ENCODE measurements around the gene PPP2R5C.

Gene PPP2R5C

DNA sequence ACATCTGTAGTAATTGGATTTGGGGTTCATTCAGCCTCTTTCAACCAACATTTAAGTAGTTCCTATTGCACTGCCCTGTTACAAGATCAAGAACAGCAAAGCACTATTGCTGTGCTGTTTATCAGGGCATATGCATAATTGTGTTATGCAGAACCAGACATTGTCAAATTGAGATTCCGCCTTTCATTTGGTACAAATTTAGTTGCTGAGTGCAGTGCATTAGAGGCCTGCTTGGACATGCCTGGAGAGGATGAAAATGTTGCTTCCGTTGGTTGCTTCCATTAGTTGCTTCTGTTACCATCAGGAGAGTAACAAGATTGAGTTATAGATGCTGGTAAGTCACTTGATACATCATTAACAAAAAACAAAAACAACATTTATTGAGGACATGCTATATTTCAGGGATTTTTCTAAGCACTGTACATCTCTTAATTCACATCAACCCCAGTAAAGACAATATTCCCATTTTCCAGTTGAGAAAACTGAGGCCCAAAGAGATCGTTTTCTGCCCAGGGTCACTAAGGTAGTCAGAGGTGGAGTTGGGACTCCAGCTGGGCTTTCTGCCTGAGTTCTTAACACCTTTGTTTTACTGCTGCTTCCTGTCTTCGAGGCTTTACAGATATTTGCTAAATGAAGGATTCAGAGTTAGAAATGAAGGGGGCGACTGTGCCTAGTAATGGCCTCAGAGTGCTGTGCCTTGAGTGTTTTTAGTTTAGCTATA, 79.3 kb downstream of the PPP2R5C start:
- DNase-seq (ENCODE audit: low read depth), result no peak

DNA sequence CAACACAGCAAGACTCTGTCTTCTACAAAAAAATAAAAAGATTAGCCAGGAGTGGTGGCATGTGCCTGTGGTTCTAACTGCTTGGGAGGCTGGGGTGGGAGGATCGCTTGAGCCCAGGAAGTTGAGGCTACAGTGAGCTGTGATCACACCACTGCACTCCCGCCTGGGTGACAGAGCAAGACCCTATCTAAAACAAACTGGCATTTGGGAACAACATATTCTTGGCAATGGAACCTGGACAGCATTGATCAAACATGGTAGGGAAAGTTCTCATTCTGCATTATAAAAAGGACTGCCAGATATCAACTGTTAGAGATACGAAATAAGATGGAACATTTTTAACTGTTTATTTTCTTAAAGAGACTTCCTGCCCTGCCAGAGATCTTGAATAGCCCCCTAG, 81.5 kb downstream of the PPP2R5C start:
- no peak for DNase-seq (ENCODE audit: low read depth)

DNA sequence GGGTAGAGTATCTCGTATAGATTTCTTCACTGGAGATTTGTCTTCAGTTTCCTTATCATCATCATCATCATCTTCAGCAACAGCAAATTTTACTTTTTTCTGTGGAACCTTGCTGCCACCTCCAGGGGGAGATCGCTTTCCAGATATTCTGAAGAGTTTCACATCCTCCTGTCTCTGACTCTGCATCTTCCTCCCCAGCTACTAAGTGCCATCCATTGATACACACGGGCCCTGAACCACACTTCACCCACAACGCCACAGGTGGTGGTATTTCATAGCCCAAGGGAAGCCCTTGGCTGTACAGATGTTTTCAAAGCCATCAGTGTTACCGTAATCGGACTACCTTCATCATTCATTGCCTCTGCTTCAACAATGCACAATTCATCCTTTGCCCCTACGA, 82.2 kb downstream of the PPP2R5C start:
- no peak for DNase-seq (ENCODE audit: low read depth)

DNA sequence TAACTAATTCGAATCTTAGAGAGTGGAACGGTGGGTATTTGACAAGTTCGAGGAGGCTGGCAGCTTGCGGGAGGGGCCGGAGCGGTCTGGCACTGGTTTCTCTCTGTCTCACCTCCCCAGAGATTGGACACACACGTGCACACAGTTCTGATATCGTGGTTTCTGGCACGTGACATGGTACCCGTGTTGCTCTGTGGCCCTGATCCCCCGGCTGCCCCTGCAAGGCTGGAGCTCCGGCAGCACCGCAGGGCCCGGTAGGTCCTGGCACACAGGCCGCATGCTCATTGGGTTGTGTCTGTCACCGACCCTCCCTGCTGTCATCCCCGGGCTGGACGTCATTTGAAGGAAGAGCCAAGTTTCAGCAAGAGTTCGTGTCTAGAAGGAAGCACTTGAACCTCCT, 82.7 kb downstream of the PPP2R5C start:
- no peak for DNase-seq (ENCODE audit: low read depth)

DNA sequence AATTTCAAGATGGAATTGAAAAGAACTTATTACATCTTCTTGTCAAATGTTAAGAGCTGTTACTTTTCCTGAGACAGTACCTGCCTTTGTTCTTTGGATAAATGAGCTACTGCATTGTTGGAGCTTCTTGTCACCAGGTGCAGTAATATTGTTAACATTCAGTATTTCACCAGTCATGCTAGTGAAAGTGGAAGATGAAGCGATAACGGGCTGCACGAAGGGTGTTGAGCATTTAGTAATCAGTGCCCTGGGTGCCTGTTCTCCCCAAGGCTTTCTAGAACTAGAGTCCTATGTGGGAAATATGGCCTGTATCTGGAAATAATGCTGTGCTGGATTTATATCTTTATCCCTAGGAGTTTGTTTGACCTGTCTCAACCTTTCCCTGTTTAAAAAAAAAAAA, 83.2 kb downstream of the PPP2R5C start:
- no peak for DNase-seq (ENCODE audit: low read depth)

DNA sequence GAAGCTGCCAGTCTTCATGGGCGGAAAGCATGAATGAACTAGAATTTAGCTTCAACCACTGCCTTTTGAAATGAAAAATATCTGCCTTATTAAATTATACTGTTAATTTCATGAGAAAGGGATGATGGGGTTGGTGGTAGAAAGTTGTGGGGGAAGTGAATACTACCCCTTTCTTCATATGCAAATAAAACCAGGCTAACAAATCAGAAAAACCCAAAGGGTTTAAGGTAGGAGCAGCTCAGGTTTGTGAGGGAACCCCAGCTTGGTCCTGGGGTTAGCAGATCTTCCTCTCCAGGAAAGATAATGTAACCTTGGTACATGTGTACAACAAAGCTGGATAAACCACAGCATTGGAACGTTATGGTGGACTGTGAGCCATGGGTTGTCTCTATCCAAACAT, 84.0 kb downstream of the PPP2R5C start:
- no peak for DNase-seq (ENCODE audit: low read depth)

DNA sequence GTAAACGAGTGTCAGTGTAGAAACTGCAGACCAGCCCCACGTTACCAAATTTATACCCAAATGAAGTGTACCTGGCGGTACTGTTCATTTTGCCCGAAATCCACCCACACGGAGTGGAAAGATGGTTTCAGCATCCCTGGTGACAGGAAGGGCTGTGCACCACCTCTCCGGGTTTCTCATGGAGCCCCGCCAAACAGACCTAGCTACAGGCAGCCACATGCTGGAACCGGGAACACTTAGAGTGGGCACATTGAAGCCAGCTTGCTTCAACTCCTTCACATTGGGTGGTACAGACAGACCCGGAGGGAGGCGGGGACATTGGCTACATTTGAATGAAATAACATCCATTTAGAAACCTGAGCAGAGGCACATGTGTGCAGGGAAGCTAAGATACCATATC, 84.4 kb downstream of the PPP2R5C start:
- no peak for DNase-seq (ENCODE audit: low read depth)

DNA sequence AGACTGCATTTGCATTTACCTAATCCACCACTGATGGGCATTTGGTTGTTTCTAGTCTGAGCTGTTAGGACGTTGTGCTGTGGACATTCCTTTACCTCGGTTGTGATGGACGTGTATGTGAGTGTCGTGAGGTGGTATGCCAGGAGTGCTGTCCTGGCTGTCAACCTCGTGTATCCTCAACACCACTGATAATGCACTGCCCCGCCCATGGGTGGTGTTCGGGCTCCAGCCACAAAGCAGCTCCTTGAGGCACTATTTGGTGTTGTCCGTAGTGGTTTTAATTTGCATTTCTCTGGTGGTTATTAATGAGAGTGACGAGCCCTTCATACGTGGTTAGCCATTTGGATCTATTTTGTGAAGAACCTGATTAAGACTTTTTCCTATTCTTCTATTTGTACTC, 87.6 kb downstream of the PPP2R5C start:
- DNase-seq (ENCODE audit: low read depth), result no peak

DNA sequence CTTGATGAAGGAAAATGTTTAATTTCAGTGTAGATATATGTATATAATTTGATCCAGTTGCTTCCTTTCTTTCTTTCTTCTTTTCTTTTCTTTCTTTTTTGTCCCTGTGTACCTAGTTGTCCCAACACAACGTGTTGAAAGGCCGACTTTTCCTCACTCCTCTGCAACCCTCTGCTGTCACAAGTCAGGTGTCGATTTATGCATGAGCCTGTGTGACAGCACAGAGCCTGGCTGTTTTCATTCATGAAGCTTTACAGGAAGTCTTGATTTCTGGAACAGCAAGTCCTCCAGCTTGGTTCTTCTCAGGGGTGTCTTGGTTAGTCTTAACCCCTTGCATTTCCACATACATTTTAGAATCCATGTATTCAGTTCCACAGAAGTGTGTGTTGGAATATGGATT, 88.1 kb downstream of the PPP2R5C start:
- no peak for DNase-seq (ENCODE audit: low read depth)

DNA sequence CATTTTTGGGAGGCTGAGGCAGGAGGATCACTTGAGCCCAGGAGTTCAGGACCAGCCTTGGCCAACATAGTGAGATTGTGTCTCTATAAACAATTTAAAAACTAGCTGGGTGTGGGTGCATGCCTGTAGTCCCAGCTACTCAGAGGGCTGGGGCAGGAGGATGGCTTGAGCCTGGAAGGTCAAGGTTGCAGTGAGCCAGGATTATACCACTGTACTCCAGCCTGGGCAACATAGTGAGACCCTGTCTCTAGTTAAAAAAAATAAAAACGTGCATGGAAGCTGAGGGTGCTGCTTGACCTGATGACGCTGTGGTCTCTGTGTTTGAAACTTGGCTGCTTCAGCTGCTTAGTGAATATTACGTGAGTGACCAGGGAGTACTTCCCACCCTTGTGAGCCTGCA, 89.7 kb downstream of the PPP2R5C start:
- DNase-seq (ENCODE audit: low read depth), result no peak

DNA sequence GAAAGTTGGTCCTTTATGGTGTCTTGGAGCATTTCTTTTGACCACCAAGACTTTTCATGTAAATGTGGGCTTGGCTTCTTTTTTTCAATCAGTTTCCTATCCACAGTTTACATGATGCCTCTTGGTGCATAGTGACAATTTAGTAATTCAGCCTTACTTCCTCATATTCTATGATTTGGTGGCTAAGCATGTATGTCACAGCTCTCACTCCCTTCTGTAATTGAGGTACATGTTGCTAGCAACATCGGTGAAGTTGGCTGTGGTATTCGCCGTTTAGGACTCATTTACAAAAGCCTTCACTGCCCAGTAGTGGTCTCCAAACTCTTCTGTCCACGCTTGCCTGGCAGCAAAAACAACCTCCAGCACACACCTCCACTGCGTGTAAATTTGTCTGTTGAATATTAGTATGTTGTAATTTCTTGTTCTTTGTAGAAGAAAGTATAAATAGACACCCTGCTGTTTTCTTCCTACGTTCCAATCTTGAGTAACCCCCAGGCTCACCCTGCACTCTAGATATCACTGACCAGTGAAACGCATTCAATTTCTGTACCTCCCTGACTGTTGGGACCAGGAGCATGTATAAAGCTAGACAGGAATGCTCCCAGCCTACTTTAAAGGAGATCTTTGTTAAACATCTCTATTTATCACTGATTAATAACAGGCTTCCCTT, 90.4 kb downstream of the PPP2R5C start:
- DNase-seq (ENCODE audit: low read depth), result no peak

DNA sequence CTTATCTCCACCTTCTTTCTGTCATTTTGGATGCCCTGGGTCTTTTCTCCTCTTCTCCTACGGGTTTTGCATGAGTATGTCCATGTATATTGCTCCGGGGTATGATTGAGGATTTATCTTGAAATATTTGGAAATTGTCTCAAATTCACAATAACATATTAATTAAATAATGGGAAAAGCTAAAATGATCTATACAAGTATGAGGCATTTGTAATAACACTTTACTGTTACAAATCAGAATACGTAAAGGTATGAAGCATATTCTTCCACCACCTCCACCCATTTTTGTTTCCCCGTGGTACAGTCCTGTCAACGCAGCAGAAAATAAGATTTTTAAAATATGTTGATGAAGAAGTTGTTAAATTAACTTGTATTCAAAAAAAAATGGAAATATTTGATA, 91.3 kb downstream of the PPP2R5C start:
- no peak for DNase-seq (ENCODE audit: low read depth)

DNA sequence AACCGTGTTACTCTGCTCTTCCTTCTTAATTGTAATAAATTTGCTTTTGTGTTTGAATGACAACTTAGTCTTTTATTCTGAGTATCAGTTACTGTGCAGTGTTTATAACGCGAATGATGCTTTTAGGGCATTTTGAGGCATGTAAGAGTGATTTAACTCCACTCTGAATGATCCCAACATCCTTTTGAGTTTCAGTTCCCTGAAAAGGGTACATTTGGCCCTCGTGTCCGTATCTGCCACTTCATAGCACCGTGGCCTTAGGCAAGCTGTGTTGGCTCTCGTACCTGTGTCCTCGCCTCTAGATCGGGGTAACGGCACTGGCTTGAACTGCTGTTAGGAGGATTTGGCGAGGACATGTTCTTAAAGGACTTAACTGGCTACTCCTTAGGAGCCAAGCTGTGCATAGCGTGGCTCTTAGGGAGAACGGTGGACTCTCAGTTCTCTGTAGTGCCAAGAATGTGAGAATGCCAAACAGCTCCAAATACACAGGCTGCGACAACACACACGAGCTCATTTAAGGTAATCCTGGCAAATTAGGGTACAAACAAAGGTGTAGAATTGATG, 92.0 kb downstream of the PPP2R5C start:
- DNase-seq (ENCODE audit: low read depth), result no peak

DNA sequence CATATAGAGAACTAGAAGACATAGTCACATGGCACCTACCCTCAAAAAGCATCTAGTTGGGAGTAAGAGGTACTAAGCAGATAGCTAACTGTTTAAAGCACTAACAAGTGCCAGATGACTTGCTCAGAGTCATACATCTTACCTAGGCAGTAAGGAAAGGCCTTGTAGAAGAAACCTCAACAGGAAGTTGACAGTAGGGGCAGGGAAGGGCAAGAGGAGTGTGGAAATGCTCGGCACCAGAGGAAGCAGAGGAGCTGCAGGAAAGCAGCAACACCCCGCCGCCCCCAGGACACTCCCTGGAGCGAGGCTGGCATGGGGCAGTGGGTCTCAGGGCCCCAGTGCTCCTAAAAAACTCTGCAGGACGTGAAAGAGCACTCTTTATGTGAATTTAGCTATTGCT, 92.9 kb downstream of the PPP2R5C start:
- no peak for DNase-seq (ENCODE audit: low read depth)

DNA sequence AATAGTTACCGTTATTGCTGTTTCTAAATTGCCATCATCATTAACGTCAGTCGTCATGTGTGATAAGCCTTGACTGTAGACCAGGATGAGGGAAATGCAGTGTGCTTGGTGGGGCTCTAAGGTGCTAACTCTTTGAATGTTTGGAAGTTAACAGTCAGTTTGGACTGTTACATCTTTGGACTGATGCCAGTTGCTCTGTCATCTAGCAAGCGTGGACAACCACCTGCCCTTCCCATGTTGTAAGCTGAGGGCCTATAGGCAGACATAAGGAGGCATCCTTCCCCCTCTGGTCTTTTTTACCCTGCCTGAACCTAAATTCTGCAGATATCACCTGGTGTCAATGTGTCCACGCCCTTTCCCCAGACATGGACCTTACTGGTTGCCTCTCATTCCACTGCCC, 94.4 kb downstream of the PPP2R5C start:
- DNase-seq (ENCODE audit: low read depth), result no peak

DNA sequence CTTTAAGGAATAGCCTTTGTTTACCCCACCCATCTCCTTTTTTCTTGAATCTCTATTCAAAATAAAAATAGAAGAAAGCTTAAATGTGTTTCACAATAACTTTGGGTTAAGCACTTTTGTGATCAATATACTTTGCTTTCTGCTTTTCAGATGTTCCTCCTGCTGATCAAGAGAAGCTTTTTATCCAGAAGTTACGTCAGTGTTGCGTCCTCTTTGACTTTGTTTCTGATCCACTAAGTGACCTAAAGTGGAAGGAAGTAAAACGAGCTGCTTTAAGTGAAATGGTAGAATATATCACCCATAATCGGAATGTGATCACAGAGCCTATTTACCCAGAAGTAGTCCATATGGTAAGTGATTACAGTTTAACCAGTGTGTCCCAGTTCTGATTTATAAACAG, 95.0 kb downstream of the PPP2R5C start:
- no peak for DNase-seq (ENCODE audit: low read depth)

DNA sequence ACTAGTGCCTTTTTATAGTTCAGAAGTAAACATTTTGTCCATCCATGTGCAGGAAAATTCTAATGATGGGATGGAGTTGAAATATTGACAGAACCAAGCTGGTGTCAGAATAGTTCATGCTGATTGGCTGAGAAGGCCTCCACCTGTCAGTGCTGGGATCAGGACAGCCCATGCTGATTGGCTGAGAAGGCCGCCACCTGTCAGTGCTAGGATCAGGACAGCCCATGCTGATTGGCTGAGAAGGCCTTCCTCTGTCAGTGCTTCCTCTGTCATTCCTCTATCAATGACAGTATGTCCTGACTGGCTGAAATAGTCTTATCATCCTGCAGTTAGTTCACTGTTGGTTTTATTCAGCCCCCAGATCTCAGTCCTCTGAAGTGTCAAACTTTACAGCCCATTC, 95.7 kb downstream of the PPP2R5C start:
- DNase-seq (ENCODE audit: low read depth), result no peak

DNA sequence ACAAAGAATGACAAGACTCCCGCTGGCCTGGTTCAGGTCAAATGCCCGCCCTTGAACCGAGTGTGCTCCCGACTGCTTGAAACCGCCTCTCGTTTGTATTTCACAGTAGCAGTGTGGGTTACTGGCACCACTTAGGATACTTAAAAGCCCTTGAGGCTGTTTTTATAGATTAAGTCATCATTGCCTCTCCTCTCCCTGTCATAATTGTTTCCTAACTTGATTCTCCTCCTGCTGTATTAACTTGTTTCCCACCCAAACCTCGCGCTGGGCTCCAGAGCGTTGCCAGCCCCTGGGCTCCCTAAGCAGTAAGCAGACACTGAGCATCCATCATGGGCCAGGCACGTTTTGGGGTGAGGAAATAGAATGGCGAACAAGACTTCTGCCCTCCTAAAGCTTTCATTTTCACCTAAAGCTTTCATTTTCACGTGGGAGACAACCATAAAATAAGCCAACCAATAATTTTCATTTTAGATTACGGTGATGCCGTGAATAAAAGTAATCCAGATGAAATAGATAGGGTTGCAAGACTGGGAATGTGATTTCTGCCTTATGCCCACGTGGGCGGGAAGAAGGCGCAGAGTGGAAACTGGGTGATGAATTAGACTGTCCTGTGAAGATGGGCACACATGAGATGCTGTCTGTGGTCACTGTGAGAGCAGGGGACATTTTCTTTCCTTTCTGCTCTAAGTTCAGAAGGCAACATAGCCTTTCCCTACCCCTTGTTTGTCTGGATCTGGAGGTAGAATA, 97.5 kb downstream of the PPP2R5C start:
- DNase-seq (ENCODE audit: low read depth), result no peak

DNA sequence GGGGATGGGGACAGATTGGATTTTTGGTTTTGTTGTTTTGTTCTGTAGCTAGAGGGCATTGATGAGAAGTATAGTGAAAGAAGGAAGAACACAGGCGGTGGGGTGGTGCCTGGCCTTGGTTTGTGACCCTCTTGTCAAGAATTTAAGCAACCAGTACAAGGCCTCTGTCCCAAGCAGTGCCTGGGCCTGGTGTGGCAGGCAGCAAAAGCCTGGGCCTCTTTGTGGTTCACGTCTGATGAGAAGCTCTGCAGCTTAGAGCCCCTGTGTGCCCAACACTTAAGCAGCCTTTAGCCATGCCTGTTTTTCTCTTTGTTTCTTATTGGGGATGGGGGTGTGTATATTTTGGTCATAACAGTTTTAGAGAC, 98.0 kb downstream of the PPP2R5C start:
- DNase-seq (ENCODE audit: low read depth), result no peak

DNA sequence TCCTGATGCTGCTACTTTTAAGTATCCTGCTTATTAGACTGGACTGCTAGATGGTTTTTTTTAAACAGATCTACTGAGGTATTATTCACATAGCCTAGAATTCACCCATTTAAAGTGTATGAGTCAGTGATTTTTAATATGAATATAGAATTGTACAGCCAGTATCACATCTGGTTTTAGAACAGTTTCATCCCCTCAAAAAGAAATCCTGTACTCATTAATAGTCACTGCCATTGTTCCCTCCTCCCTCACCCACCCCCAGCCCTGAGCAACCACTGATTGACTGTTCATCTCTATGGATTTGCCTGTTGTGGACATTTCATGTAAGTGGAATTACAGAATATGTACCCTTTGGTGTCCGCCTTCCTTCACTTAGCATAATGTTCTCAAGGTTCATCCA, 98.4 kb downstream of the PPP2R5C start:
- no peak for DNase-seq (ENCODE audit: low read depth)

DNA sequence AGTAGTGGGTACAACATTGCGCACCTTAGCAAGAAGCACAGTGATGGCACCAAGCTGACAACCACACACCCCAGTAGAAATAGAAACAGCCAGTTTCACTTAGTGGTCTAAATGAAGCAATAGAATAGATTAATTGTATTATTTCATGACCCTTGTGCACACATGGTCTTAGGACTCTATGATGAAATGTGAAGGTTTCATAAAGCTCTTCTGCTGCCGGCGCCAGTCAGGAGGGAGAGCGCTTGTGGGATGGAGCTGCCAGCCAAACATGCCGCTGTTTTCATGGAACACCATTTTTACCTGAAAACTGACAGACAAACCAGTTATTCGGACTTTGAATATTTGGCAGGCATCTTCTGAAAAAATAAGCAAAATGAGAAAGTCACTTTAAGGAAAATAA, 100.0 kb downstream of the PPP2R5C start:
- no peak for DNase-seq (ENCODE audit: low read depth)

DNA sequence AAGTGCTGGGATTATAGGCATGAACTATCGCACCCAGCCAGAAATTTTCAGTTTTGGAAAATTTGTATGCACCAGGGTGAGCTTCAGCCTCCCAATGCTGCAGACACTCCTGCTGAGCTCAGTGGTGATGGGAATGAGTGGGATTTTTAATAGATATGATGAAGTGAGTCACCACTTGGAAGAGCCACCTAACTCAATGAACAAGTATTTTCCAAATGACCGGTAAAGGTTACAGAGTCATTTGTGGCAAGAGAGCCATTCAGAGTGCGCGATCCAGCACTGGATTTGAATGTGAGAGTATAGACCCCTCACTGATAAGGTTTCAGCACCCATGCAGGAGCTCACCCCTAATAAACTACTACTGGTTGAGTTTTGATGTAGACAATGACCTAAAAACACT, 100.7 kb downstream of the PPP2R5C start:
- DNase-seq (ENCODE audit: low read depth), result no peak

DNA sequence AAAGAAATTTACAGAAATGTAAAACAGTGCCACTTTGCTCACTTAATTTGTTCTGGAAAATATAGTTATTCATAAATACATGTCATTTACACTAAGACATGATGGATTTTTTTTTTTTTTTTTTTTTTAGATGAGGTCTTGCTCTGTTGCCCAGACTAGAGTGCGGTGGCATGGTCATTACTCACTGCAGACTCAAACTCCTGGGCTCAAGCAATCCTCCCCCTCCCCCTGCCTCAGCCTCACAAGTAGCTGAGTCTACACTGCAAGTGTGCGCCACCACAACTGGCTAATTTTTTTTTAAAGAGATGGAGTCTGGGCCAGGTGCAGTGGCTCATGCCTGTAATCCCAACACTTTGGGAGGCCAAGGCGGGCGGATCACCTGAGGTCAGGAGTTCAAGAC, 101.2 kb downstream of the PPP2R5C start:
- no peak for DNase-seq (ENCODE audit: low read depth)

All from stimulated activated CD4-positive, alpha-beta T cell treated with anti-CD3 and anti-CD28 coated beads, Interleukin-2, amount 100 ng/mL, for 4 hours (primary cell).